Left renal pelvis (tissue), 4 donors: ENCODE results near the gene SDR42E2. TPM values are rescaled to one million over a fixed set of nuclear protein-coding genes. Genes with fewer than 3 reads are reported as not detected.
"Not testable (repeated sequence)": the region's sequence is repeated elsewhere in the genome, so short reads cannot be mapped to it uniquely, and the experiment has no call there.

Experiments used
- DNase-seq, 4 donors: peaks; one replicate each; pipeline ENCODE4 v3.0.0-alpha.2; 2013; ENCODE audit warnings: low read depth in 4 of 4, low spot score in 3 of 4
- polyA plus RNA-seq, 4 donors: library from polyadenylated mRNA; unstranded; fragments of 120-200 nt; gene quantifications; one replicate each; pipeline ENCODE4 v1.2.1, GENCODE V29; 2013; ENCODE audit not compliant: insufficient read length in 4 of 4

The SDR42E2 gene
- polyA plus RNA-seq, 4 donors: 0.05 to 0.18 (median 0.11) TPM

DNA sequence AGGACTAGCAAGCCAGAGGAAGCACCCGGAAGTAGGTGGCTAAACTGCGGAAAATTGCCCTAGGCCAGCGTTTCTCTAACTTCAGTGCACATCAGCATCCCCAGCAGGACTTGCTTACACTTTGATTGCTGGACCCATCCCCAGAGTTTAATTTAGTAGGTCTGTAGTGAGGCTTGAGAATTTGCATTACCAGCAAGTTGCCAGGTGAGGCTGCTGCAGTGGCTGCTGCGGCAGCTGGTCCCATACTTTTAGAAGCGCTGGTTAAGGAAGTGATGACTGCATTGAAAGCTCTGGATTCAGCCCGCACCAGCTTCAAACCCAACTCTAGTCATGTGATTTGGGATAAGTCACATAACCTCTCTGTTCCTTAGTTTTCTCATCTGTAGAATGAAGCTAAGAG lies 48.0 kb downstream of the SDR42E2 start:
- DNase-seq: no peak

DNA sequence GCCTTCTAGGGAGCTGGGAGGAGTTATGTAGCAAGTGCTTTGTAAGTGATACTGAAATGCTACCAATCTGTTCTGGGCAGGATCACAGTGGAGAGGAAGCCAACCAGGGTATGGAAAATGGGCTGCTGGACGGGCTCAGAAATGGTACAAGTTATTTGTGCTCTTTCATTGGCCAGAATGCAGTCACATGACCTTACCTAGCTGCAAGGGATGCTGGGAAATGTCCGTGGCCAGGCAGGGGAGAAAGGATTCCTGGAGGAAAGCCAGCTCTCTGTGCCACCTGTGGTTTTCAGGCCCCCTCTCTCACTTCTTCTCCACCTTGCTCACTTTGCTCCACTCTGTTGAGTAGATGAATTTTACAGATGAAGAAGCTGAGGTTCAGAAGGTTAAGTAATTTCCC lies 48.5 kb downstream of the SDR42E2 start:
- no peak for DNase-seq

DNA sequence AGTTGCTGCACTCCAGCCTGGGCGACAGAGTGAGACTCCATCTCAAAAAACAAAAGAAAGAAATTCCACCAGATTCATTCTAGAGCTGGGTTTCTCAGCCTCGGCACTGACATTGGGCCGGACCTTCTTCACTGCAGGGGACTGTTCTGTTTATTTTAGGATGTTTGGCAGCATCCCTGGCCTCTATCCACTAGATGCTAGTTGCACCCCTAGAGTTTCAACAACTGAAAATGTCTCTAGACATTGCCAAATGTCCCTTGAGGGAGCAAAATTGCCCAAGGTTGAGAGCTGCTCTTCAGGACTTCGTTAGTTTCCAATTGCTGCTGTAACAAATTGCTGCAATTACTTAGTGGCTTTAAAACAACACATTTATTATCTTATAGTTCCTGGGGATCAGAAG lies 50.9 kb downstream of the SDR42E2 start:
- no peak for DNase-seq

DNA sequence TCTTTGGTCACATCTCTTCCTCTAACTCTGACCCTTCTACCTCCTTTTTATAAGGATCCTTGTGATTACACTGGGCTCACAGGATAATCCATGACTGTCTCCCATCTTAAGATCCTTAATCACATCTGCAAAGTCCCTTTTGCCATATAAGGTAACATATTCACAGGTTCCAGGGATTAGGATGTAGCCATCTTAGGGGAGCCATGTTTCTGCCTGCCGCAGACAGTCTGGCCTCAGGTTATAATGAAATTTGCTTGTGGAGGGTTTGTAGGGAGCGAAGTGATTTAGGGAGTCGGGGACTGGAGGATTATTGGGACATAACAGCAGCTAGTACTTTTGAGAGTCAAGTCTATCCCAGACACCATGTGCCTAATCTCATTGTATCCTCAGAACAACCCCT lies 51.5 kb downstream of the SDR42E2 start:
- no peak for DNase-seq

DNA sequence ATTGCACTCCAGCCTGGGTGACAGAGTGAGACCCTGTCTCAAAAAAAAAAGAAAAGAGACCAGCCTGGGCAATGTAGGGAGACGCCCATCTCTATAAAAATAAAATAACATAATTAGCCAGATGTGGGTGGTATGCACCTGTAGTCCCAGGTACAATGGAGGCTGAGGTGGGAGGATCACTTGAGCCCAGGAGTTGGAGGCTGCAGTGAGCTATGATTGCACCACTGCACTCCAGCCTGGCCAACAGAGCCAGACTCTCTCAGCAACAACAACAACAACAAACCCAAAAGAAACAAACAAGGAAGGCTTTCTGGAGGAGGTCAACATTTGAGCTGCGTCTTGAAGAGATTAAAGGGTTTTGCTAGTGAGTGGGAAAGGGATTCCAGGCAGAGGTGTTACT lies 52.1 kb downstream of the SDR42E2 start:
- DNase-seq: no peak

DNA sequence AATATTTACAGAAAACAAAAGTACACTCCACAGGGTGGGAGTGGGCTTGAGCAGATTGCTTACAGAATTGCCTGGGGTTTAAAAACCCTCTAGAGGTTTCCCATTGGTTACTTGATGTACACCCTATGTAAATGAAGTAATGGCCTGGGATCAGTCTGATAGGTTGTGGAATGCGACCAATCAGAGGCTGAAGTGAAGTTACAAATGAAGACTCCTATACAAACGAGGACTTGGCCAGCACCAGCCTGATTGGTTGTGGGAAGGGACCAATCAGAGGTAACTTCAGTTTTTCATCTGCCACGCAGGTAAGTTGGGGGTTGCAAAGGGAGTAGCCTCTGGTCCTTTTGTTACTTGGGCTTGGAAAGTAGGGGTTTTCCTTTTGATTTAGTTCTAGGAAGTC lies 52.6 kb downstream of the SDR42E2 start:
- no peak for DNase-seq

DNA sequence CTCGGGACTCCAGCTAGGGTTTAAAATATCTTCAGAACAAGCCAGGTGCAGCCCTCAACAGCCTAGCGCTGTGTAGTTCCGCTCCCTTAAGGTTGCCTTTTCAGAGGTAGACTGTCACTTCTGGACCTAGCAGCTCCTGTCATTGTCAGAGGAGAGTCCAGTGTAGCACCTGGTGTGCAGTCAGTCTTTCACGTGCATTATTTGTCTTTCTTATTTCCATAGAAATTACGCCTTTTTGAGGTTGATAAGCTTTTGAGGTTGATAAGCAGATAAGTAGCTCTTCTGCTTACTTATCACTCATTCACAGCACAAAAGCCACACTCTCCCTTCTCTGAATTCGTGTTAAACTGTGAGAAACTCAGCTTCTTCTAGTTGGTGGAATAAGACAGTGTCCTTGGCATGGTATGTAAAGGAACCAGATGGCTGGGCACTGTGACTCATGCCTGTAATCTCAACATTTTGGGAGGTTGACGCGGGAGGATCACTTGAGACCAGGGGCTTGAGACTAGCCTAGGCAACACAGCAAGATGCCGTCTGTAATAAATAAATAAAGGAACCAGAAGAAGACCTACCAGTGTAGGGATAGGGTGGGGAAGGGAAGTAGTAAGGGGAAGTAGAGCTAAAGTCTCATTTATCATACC lies 54.0 kb downstream of the SDR42E2 start:
- no peak for DNase-seq

DNA sequence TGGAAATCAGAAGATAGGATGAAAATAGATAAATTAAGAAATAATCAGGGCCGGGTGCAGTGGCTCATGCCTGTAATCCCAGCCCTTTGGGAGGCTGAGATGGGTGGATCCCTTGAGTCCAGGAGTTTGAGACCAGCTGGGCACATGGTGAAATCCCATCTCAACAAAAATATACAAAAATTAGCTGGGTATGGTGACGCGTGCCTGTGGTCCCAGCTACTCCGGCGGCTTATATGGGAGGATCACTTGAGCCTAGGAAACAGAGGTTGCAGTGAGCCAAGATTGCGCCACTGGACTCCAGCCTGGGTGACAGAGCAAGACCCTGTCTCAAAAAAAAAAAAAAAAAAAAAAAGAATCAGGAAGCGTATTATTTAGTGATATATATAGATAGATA lies 54.5 kb downstream of the SDR42E2 start:
- not testable (repeated sequence) for DNase-seq

DNA sequence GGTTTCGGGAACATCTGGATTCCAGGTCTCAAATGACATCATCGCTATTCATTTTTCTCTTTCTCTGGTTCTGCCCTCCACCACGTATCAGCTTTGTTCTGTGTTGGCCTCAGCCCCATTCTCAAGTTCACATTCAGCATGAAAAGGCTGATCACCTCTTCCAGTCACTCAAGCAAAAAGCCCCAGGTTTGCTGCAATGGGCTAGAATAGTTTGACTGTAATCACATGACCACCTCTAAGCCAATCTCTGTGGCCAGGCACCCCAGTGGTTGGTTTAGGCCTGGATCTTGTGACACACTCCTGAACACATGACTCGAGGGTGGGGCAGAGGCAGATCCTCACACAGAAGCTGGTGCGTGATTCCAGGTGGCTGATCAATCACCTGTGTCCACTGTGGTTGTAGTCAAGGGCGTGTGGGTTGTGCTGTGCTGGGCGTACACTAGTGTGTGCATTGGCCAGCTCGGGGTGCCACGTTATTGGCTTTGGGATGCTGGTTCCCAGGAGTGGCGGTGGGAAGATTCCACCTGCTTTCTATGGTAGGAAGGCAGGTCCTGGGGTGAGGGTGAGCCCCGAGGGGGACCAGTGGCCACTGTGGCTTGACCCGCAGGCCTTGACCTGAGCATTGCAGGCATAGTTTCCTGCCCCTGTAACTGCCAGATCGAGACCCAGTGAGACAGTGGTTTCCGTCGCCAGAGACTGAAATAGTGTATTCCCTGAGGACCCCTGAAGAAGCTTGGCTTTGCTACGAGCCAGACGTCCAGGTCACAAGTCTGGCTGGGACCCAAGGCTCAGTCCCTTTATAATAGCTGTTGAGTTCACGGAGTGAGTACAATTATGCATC lies 55.8 kb downstream of the SDR42E2 start:
- no peak for DNase-seq

DNA sequence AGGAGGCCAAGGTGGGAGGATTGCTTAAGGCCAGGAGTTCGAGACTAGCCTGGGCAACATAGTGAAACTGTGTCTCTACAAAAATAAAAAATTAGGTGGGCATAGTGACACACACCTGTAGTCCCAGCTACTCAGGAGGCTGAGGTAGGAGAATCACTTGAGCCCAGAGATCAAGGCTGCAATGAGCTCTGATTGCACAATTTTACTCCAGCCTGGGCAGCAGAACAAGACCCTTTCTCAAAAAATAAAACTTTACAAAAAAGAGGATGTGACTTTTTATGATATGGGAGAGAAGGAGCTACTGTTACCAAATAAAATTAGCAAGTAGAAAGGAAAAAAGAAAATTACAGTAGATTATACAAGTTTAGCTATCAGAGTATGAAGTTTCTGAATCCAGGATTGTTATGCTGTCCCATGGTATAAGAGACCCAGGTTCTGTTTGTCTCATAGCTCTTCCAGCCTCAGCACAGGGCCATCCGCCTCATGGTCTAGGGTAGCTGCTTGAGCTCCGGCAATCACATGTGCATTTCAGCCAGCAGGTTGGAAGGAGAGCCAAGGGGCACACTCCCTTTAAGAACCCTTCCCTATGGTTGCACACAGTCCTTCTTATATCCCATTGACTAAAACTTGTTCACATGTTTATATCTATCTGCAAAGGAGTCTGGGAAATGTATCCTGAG lies 57.2 kb downstream of the SDR42E2 start:
- no peak for DNase-seq

DNA sequence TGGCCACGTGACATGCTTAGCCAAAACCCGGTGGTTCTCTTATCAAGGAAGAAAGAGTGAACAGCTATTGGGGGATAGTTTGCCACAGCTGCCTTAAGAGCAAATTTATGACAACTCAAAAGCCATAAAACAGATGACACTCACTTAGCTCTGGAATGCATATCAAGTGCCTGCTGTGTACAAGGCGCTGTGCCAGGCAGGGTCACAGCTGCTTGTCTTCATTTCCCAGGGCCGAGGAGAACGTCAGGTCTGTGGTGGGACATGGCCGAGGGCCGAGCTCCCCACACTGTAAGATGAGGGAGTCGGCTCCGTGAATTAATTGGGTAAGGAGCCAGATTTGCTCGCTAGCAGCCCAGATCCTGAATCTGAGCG lies 57.7 kb downstream of the SDR42E2 start:
- no peak for DNase-seq

DNA sequence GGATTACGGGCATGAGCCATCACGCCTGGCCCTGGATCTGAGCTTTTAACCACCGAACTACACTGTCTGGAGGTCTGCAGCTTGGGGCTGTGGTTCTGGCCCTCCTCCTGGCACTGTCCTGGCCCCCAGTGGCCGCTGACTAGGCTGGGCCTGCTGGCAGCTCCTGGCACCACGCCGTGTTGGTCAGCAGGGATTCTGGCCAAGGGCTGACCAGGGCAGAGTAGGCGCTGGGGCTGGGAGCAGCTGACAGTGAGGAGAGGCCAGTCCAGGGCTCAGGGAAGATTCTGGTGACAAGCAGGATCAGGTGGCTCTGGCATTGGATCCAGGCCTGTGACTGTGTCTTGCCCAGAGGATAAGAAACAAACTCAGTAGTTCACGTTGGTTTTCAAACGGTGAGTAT lies 58.4 kb downstream of the SDR42E2 start:
- no peak for DNase-seq

DNA sequence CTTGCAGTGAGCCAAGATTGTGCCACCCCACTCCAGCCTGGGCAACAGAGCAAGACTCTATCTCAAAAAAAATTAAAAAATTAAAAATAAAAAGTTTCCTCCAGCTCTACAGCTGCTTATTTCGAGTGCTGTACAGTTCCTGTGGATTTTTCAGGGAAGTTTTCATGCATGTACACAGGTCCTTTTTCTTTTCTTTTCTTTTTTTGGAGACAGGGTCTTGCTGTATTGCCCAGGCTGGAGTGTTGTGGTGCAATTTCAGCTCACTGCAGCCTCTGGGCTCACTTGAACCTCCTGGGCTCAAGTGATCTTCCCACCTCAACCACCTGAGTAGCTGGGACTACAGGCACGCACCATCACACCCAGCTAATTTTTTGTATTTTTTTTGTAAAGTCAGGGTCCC lies 59.7 kb downstream of the SDR42E2 start:
- DNase-seq: no peak

DNA sequence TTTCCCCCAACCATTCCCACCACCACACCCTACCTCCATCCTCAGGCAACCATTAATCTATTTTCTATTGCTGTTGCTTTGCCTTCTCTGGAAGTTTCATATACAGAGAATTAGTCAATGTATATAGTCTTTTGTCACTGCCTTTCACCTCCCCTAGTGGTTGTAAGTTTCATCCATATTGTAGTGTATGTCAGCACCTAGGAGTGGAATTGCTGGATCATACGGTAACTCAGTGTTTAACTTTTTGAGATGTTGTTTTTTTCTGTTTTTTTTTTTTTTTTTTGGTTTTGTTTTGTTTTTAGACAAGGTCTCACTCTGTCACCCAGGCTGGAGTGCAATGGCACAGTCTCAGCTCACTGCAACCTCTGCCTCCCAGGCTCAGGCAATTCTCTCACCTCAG lies 60.7 kb downstream of the SDR42E2 start:
- DNase-seq: no peak

DNA sequence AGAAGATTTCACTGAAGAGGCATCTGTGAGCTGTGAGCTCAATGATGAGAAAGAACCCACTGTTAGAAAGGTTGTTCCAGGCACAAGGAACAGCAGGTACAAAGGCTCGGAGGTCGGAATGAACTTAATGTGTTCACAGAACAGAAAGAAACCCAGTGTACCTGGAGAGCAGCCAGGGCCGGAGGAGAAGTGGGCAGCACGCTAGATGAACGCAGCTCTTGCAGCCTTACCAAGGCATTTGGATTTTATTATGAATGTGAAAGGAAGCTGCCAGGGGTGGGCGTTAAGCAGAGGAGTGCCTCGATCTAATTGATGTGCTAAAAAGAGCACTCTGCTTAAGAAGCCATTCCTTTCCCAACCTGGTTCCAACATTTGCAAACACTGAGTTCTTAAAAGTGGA lies 62.8 kb downstream of the SDR42E2 start:
- DNase-seq: no peak

DNA sequence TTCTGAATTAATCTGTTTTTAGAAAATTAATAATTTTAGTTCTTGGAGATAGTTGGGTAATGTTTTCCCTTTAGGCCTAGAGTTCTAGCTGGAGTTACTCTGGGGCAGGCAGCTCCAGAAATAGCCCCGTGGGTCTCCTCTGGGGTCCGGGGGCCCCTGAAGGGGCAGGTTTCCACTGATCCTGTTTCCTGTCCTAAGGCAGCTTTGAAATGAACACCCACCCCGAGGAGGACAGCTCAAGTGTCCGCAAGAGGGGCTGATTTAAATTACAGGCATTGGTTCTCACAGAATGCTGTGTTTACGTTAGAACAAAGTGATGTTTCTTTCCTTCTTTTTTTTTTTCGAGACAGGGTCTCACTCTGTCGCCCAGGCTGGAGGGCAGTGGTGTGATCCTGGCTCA lies 67.6 kb downstream of the SDR42E2 start:
- no peak for DNase-seq

DNA sequence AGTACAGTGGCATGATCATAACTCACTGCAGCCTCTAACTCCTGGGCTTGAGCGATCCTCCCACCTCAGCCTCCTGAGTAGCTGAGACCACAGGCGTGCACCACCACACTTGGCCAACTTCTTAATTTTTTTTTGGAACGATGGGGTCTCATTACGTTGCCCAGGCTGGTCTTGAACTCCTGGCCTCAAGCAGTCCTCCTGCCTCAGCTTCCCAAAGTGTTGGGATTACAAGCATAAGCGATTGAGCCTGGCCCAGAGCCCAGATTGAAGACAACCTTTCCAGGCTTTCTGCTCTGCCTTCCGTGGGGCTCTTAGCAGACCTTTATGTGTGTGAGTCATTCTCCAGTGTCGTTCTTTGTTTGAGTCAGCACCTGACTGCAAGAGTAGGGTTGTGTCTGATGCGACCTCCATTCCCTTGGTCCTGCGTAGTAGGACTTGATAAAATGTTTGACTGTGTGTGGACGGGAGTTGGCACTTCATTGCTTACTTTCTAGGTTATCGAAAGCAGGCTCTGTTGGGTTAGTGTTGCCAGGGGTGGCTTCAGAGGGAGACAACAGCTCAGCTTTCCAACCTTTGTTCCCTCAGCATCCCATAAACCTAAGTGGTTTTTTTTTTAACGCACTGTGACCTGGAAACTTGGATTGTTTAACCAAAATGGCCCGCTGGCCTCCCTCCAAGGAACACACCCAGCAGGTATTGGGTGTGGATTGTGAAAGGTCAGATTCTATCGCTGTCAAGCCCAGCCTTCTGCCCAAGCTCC lies 70.2 kb downstream of the SDR42E2 start:
- DNase-seq: no peak

DNA sequence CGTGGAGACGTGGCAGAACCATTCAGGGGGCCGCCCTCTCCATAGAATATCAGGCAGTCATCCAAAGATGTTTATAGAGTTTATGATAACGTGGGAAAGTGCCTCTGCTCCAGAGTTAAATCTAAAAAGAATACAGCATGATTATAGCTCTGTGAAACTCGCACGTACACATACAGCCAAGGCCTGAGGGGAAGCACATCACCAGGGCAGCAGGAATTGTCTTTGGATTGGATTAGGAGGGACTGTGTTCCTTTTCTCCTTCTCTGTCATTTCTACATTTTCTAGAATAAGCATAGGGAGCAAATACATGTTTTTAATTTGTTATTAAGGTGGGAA lies 70.7 kb downstream of the SDR42E2 start:
- DNase-seq: no peak

DNA sequence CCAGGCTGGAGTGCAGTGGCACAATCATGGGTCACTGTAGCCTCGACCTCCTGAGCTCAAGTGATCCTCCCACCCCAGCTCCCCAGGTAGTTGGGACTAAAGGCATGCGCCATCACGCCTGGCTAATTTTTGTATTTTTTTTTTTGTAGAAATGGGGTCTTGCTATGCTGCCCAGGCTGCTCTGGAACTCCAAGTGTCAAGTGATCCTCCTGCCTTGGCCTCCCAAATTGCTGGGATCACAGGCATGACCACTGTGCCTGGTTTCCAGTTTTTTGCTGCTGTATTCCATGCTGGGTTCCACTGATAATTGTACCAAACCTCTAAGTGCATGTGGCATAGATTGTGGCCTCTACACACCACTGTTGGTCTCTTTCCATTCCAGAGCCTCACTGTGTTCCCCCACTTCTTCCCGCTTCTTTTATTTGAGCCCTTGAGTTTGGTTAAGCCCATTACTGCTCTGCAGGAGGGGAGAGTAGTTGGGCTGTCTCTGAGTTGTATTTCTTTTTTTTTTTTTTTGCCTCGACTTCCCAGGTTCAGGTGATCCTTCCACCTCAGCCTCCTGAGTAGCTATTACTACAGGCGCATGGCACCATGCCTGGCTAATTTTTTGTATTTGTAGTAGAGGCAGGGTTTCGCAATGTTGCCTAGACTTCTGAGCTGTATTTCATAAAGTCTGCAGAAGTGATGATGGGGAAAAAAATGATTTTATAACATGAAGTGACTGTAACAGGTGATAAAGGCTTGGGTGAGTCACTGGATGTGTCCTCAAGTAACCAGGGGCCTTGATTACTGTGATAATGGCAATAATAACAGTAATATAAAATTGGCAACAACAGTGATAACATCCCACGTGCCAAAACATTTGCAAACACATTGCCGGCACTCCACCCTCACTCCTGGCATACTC lies 73.8 kb downstream of the SDR42E2 start:
- DNase-seq: no peak

DNA sequence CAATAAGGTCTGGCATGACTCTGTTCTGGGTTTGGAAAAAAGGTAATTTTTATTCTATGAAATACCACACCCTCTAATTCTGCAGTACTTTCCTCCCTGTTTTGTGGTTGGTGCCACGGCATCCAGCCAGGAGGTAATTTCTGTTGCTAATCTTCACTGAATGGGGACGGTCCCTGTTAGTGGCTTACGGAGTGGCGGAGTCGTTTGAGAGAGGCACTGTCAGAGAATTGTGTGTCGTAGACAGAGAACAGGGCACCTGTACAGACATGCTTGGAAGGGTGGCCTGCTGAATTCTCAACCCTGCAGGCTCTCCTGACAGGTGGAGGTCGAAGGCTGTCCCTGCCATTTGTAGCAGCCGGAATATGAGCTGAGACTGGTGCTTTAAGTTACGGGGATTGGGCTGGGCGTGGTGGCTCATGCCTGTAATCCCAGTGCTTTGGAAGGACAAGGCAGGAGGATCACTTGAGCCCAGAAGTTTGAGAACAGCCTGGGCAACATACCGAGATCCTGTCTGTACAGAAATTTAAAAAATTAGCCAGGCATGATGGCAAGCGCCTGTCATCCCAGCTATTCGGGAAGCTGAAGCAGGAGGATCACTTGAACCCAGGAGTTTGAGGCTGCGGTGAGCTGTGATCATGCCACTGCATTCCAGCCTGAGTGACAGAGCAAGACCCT lies 77.0 kb downstream of the SDR42E2 start:
- no peak for DNase-seq
